ENCODE measurements around the gene CERS5.

Gene CERS5

DNA sequence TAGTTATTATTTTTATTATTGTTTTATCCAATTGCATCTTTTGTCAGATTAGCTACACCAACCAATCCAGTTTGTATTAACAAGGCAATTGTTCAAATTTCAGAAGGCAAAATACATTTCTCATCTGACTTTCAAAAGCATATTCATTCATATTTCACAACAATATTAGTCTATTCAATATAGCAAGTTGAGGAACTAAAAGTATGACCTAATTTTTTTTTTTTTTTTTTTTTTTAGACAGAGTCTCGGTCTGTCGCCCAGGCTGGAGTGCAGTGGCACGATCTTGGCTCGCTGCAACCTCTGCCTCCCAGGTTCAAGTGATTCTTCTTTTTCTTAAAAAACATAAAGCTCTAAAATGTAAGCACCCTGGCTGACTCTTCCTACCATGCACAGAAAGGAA lies 37.9 kb downstream of the CERS5 start:
- DNase-seq (ENCODE audit: low read depth in 2 of 2), result no peak

DNA sequence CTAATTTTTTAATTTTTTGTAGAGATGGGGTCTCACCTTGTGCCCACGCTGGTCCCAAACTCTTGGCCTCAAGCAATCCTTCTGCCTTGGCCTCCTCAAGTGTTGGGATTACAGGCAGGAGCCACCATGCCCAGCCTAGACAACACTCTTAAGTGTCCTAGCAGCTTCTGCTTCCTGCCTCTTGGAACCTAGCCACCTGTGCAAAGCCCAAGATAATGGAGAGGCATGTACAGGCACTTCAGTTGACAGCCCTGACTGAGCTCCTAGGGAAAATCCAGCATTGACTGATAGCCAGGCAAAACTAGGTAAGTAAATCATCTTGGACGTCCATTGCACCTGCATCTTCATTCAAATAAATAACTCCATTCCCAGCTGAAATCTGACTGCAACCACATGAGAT lies 39.6 kb downstream of the CERS5 start:
- no peak for DNase-seq (ENCODE audit: low read depth in 2 of 2)

DNA sequence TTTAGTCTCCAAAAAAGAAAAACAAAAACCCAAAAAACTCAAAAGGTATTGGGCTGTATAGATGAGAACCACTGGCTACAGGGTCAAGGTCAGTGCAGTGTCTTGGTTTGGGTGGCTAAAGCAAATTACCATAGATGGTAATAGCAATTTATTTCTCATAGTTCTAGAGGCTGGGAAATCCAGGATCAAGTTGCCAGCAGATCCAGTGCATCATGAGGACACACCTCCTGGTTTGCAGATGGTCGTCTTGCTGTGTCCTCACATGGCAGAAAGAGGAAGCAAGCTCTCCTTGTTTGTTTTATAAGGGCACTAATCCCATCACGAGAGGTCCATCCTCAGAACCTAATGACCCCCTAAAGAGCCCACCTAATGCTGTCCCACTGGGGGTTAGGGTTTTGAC lies 44.0 kb downstream of the CERS5 start:
- DNase-seq (ENCODE audit: low read depth in 2 of 2), result no peak

DNA sequence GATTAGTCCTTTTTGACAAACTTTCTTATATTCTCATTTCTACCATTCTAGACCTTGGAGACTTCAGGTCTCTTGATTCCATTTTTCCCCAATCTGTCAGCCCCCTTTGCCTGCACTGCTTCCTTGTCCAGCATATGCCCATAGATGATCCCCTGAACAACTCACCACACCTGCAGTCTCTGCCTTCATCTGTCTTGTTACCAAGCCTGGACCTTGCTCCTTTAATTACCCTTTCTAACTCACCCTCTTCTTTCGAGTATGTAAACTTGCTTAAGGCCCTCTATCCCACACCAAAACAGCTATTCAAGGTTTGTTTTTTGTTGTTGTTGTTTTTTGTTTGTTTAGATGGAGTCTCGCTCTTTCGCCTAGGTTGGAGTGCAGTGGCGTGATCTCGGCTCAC lies 45.5 kb downstream of the CERS5 start:
- DNase-seq (ENCODE audit: low read depth in 2 of 2), result no peak

DNA sequence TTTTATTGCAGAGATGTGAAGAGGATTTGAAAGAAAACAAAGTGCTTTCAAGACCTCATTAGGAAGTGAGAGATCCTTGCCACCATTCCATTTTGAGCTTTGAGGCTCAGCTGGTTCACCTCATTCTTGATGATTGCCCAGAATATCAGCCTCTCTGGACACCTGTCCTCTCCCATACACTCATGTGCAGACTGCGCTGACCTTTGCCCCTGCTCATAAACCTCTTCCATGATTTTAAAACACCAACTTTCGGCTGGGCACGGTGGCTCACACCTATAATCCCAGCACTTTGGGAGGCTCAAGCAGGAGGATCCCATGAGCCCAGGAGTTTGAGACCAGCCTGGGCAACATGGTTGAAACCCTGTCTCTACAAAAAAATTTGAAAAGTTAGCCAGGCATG lies 46.2 kb downstream of the CERS5 start:
- no peak for DNase-seq (ENCODE audit: low read depth in 2 of 2)

DNA sequence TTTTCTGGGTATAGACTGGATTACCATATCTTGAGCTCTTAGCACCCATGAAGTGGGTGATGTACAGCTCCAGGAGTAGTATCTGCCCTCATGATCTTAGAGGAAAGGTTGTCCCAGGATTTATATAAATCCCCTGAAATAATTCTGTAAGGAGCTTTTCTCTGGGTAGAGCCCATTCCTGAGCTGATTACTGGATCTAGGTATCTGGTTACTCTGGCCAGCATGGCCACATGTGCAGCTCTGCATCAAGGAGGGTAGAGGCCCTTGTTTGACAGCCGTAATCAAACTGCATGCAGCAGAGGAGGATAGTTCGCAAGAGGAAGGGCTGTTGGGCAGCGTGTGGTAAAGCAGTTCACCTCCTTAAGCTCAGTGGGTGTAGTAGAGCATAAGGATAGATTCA lies 46.6 kb downstream of the CERS5 start:
- no peak for DNase-seq (ENCODE audit: low read depth in 2 of 2)

DNA sequence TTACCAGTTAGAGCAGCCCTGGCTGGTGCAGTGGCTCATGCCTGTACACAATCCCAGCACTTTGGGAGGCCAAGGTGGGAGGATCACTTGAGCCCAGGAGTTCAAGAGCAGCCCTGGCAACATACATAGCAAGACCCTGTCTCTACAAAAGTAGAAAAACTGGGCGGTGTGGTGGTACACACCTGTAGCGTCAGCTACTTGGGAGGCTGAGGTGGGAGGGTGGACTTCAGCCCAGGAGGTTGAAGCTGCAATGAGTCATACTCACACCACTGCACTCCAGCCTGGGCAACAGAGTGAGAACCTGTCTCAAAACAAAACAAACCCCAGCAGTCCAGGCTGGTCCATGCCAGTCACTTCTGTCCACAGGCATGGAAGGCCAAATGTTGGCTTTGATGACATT lies 47.8 kb downstream of the CERS5 start:
- no peak for DNase-seq (ENCODE audit: low read depth in 2 of 2)

DNA sequence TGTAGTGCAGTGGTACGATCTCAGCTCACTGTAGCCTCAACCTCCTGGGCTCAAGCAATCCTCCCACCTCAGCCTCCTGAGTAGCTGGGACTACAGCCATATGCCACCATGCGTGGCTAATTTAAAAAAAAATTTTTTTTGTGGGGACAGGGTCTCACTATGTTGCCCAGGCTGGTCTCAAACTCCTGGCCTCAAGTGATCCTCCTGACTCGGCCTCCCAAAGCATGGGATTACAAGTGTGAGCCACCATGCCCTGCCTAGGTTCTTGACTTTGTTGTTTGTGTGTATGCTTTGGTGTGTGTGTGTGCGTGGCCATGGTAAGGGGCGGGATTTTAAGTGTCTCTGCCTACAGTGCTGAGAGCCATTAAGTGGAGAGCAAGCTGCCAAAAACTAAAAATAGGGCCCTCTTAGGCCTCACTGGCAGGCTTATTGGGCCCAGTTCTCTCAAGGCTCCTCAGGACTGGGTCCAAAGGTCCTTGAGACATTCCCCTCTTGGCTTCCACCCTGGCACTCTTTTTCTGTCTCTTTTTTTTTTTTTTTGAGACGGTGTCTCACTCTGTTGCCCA lies 50.0 kb downstream of the CERS5 start:
- DNase-seq (ENCODE audit: low read depth in 2 of 2), result no peak

DNA sequence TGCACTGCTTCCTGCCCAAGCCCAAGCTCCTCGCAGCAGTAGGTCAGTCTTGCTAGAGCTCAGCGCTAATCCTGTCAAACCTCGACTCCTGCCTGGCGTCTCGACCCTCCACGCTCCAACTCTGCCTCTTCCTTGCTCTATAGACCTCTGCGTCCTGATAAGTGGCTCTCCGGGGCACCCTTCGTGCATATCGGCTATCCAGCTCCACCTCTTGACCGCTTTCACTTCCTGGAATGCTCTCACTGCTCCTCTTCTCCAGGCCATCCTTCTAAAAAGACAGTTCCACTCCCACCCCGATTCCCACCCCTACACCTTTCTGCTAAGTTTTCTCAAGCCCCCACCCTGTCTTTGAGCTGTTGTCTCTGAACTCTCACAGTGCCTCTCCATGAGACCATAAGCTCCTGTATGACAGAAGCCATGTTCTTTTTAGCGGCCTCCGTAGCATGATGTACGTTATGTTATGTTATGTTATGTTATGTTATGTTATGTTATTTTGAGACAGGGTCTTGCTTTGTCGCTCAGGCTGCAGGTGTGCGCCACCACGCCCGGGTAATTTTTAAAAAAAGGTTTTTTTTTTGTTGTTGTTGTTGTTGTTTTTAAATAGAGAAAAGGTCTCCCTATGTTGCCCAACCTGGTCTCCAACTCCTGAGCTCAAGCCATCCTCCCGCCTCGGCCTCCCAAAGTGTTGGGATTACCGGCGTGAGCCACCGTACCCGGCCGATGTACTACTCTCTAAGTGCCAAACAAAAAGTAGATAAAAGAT lies 54.5 kb downstream of the CERS5 start:
- no peak for DNase-seq (ENCODE audit: low read depth in 2 of 2)

DNA sequence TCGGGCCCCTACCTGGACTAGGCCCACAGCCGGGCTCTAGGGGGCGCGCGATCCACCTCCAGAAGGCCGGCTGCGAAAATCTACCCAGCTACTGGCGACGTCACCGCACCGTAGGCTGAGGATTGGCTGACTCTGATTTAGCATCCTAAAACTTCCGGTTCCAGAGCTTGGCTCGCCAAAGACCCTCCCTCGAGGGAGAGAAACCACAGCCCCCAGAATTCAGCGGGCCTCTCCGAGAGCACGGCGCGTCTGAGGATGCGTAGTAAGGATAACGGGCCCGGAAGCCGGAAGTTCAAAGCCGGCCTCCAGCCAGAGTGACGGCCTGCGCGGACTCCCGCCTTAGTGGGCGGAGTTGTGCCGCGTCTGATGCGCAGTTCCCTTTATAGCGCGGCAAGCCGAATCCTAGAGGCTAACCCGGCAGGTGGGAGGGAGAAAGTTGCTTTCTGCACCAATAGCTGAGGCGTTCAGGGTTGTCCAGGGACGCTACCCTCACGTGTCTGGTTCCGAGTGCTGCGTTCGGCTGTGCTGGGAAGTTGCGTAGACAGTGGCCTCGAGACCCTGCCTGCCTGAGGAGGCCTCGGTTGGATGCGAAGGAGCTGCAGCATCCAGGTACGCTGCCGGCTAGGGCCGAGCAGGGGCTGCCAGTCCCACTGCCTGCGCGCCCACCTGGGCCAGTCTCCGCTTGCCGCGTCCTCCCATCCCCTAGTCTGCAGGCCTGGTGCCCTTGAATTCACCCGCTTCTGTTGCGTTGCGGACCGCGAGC lies 55.3 kb downstream of the CERS5 start, which contains the start of gene COX14:
Gene COX14, plus strand, starts transcription at position 544 of the 763 bp plus-strand sequence. CDS start 7,808 bp downstream, outside the sequence.
- DNase-seq (ENCODE audit: low read depth in 2 of 2), result peak; percentile 96 to 98

DNA sequence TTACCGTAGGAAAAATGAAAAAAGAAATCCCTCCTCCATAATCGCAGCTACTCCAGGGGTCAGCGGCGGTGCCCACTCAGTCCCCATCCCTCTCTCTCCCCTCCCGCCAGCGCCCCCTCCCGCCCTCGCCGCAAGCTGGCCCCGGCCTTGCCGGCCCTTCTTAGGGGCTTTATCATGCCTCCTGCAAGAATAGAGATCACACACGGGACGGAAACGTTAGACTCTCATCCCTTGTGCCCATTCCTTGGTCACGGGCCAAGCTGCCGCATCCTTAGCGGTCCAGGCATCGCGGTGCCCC lies 55.8 kb downstream of the CERS5 start:
- no peak for DNase-seq (ENCODE audit: low read depth in 2 of 2)

DNA sequence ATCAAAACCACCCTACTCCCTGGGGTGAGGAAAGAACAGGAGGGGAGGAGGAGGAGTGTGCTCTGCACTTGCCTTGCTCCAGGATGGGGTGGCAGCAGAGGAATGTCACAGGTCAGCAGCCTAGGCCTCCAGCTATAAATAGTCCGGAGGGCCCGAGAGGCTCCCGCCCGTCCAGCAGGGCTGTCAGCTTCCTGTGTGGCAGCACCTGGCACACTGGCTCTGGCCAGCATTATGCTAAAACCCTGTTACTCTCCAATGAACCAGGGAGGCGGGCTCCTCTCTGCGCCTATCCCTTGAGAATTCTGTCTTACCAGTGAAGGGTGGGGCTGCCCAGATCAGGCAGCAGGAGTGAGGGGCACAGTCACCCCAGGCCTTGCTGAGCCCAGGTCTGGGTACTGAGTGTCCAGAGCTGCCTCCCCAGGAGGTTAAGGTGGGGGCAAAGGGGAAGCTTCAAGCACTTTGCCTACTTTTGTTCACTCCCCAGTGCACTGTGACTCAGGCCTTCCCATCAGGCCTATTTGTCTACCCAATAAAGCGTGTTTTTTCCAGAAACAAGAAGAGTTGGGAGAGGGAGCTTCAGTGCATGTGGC lies 56.3 kb downstream of the CERS5 start:
- DNase-seq (ENCODE audit: low read depth in 2 of 2), result no peak

DNA sequence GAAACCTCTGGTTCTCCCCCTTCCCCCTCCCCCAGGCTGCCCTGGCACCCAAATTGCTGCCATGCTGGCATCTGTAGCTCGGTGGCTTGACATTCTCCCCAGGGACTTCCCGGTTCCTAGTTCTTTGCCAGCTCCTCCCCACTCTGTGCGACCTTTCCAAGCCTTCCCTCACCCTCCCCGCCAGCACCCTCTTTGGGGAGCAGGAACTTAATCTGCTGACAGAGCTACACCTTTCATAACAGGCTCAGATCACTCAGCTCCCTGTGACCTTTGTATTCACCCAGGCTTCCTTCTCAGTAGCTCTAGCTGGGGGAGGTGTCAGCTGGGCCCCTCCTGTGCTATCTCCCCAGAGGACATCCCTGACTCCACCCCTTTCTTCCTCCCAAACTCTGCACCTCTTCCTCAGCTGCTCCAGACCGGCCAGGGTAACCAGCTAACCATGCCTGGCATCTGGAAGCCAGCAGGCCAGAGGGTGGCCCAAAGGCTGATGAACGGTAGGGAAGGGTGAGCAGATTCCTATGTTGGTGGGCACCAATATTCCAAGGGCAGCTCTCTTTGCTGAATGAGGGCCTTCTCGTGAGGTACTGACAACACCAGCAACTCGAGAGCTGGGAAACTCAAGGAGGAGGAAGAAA lies 56.9 kb downstream of the CERS5 start:
- DNase-seq (ENCODE audit: low read depth in 2 of 2), result no peak

DNA sequence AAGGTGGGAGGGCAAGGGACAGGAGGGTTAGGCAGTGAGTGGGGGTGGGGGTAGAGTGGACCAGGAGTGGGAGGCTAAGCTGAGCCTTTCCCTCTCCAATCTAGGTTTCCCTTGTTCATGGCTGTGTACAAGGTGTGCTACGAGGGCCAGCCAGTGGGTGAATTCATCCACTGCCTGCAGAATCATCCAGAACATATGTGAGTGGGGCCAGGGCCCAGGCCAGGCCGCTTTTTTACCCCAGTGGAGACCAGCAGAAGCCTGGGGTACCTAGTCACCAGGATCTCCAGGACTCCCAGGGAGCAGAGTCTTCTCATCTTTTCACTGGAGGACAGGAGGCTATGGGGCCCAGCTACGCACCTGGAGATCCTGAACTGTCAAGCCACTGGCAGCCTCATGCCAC lies 57.9 kb downstream of the CERS5 start:
- no peak for DNase-seq (ENCODE audit: low read depth in 2 of 2)

DNA sequence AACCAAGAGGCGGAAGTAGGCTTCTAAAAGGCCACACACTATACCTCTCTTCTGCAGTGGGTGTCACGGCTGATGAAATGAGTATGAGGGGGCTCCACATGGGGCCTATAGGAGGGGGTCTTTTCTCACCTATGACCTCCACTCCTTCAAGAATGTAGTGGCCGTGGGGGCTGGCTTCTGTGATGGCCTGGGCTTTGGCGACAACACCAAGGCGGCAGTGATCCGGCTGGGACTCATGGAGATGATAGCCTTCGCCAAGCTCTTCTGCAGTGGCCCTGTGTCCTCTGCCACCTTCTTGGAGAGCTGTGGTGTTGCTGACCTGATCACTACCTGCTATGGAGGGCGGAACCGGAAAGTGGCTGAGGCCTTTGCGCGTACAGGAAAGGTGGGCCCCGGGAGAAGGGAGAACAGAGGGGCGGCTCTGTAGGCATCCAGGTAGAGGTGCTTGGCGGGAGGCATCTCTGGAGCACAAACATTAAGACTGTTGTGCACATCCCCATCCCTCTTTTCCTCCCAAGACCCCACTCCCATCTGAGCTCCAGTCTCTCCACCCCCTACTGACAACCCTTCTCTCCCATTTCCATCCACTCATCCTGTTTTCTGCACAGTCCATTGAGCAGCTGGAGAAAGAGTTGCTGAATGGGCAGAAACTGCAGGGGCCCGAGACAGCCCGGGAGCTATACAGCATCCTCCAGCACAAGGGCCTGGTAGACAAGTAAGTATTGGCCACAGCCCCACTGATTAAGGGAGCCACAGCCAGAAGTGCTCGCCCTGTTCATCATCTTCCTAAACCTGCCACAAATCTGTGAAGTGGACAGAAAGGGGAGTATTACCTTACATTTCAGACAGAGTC lies 59.5 kb downstream of the CERS5 start:
- no peak for DNase-seq (ENCODE audit: low read depth in 2 of 2)

DNA sequence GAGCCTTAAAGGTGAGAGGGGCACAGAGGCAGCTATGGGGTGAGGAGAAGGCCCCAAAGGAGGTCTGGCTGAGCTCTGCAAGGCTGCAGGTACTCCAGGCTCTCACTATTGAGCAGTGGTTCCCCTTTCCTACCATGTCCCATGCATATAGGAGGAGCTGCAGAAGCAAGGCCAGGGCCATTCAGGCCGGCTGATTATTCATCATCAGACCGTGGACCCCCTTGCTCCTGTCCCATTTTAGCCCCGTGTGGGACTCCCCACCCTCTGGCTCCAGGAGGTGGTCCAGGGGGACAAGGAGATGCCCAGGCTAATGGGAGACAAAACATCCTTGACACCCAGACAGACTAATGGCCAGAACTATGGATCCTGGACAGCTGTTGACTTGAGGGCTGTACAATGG lies 60.3 kb downstream of the CERS5 start:
- DNase-seq (ENCODE audit: low read depth in 2 of 2), result no peak

DNA sequence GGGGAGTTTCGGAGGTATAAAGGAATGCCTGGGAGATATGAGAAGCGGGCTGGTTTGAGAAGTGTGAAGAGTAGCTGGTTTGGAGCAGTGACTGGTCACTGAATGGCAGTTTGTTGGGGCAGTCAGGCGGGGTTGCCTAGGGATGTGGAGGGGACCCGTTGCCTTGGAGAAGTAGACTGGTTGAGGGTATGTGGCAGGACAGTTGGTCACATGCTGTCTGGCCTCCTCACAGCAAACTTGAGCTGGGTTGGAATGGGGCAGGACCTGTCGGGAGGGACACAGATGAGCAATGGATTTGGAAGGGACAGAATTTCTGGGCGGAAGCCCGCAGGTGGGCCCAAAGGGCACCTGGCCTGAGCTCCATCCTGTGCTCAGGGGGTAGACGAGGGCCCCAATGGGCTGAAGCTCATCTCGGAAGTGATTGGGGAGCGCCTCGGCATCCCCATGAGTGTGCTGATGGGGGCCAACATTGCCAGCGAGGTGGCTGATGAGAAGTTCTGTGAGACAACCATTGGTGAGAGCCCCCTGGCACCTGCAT lies 61.2 kb downstream of the CERS5 start:
- DNase-seq (ENCODE audit: low read depth in 2 of 2), result no peak

DNA sequence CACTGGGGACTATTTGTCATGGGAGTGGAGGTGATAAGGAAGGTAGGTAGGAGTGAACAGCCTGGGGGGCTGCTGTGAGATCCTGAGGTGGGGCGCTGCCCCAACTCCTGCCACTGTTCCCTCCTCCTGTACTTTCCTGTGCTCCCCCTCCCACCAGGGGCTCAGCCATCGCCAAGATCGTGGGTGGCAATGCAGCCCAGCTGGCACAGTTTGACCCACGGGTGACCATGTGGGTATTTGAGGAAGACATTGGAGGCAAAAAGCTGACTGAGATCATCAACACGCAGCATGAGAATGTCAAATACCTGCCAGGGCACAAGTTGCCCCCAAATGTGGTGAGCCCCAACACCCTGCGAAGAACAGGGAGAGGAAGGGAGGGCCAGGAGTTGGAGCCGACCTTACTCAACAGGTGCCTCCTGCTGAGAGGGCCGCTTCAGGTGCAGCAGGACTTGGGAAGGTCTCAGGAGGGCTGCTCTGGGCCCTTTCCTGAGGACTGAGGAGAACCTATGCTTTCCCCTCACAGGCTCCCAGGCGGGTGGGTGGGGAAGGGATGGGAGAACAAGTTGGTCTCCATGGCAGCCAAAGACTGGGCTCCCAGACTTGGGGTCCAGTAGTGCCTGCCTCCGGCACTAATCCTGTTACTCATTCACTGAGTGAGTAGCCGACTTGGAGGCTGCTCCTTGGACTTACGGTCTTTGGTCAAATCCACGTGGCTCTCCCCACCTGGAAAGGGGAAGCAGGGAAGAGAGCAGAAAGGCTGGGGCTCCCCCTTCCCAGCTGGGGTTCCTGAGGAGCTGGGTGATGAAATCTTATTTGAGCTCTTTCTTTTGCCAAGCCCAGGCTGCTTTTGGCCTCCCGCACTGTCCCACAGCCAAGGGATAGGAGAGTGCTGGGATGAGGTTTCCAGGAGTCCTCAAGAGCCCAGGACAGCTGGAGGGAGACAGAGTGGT lies 62.5 kb downstream of the CERS5 start:
- DNase-seq (ENCODE audit: low read depth in 2 of 2), result no peak

DNA sequence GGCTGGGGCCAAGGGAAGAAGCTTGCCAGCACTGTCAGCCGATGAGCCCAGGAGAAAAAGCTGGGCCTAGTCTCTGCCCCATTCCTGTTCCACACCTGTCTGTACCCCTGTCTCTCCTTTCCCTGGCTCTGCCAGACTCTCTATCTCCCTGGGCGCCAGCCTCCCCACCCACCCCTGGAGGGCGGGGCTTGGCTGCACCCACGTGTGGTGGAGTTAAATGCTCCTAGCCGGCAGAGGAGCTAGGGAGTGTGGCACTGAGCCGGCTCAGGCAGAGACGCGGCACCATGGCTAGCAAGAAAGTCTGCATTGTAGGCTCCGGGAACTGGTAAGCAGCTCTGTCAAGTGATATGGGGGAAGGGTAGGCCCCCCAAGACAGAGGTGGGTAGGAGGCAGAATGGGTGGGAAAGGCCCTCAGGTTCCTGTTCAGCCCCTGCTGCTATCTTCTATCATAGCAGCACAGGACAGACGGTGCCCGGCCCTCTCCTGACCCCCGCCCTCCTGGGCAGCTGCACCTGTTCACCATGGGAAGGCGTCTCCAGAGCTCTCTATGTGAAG lies 63.3 kb downstream of the CERS5 start, which contains the start of gene GPD1:
Gene GPD1, plus strand, starts transcription at position 242 of the 555 bp plus-strand sequence. Its CDS starts 43 bp downstream, at position 285.
- no peak for DNase-seq (ENCODE audit: low read depth in 2 of 2)
